ENCODE results near the gene RCN1. TPM values are rescaled to one million over a fixed set of nuclear protein-coding genes. Genes with fewer than 3 reads are reported as not detected.
A peak's percentile ranks its signal among the peaks of the same experiment; 100 is the strongest.

The RCN1 gene
- total RNA-seq, 2 donors from 2014 or later, result 23.6 to 30.7 TPM

- 75 to 79% methylated on average over 5 of the region's 5 CpGs for WGBS, 2 donors
- no peaks in the 10 kb centered on the region for H3K27me3 ChIP-seq
- ATAC-seq (no peak), DNase-seq (no peak)
- no peaks in the 10 kb centered on the region for H3K36me3 ChIP-seq (replicated peaks in 1 of 2; ENCODE audit: insufficient read depth in 1 of 2, low read depth in 2 of 2)
- intact Hi-C loops (cut with DNase I), result no loop called here
- no peak overlapping the region for H3K4me3 ChIP-seq
- TF ChIP-seq CTCF (IDR thresholded peaks at IDR 0.05), result no peak
- no peak for TF ChIP-seq POLR2A (IDR thresholded peaks at IDR 0.05)
- no peaks in the 10 kb centered on the region for H3K4me1 ChIP-seq
- H3K9me3 ChIP-seq, result no peaks in the 10 kb centered on the region
- H3K27ac ChIP-seq, result no peak overlapping the region
These were observed 8.4 kb upstream of the RCN1 start for GRCh38 chr11:32082346-32082986.

DNA sequence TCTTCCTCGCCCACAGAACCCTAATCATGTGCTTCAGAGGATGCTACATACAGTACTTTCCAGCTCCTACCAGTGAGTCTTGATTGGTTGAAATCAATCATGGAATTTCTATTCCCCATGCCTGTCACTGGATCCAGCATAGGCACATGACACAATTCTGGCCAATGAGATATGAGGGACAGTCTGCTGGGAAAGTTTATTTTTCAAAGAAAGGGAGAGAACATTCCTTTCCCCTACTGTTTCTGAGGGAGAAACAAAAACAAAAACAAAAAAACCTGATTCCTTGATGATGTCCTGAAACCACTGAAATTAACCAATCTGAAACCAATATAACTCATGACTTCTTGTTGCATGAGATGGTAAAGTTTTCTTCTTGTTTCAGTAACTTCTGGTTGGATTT lies 3.3 kb upstream of the RCN1 start:
- Histone ChIP-seq H3K4me1 (peaks cover 23% of the 10 kb centered on the region), H3K27me3 (no peaks in the 10 kb centered on the region)

GRCh38 chr11:32088117-32088941 lies 2.5 kb upstream of the RCN1 start:
- no peaks in the 10 kb centered on the region for H3K9me3 ChIP-seq
- ATAC-seq, result peak; percentile 49
- H3K4me1 ChIP-seq, result peaks cover 25% of the 10 kb centered on the region
- DNase-seq, result peak; percentile 52 to 78 (median 71)
- no peaks in the 10 kb centered on the region for H3K27me3 ChIP-seq
- TF ChIP-seq POLR2A (IDR thresholded peaks at IDR 0.05) (no peak), CTCF (IDR thresholded peaks at IDR 0.05) (no peak)
- intact Hi-C loops (cut with DNase I), result no loop called here
- peak overlapping the region in 2 of 4 donors; percentile 2 to 48 for H3K27ac ChIP-seq
- no peaks in the 10 kb centered on the region for H3K36me3 ChIP-seq (replicated peaks in 1 of 2; ENCODE audit: insufficient read depth in 1 of 2, low read depth in 2 of 2)
- 13 to 26% methylated on average over 4 of the region's 4 CpGs for WGBS, 2 donors
- no peak overlapping the region for H3K4me3 ChIP-seq

More for the DNA sequence above, 3.3 kb upstream of the RCN1 start:
- 80 to 91% methylated on average over 1 of the region's 1 CpG for WGBS, 2 donors
- Histone ChIP-seq H3K27ac (peak overlapping the region in 1 of 4 donors; percentile 16), H3K4me3 (no peak overlapping the region), H3K9me3 (no peaks in the 10 kb centered on the region), H3K36me3 (replicated peaks in 1 of 2; ENCODE audit: insufficient read depth in 1 of 2, low read depth in 2 of 2) (no peaks in the 10 kb centered on the region)
- no peak for TF ChIP-seq POLR2A (IDR thresholded peaks at IDR 0.05)
- TF ChIP-seq CTCF (IDR thresholded peaks at IDR 0.05), result no peak
- DNase-seq (no peak), ATAC-seq (no peak)
- intact Hi-C loops (cut with DNase I), result no loop called here

GRCh38 chr11:32092581-32093170 lies 1.8 kb downstream of the RCN1 start:
- Histone ChIP-seq H3K27ac (no peak overlapping the region), H3K36me3 (replicated peaks in 1 of 2; ENCODE audit: insufficient read depth in 1 of 2, low read depth in 2 of 2) (no peaks in the 10 kb centered on the region), H3K9me3 (no peaks in the 10 kb centered on the region), H3K4me1 (peaks cover 25% of the 10 kb centered on the region), H3K27me3 (no peaks in the 10 kb centered on the region), H3K4me3 (no peak overlapping the region)
- intact Hi-C loops (cut with DNase I), result no loop called here
- TF ChIP-seq POLR2A (IDR thresholded peaks at IDR 0.05) (no peak), CTCF (IDR thresholded peaks at IDR 0.05) (no peak)
- ATAC-seq (no peak), DNase-seq (no peak)
- 89 to 94% methylated on average over 4 of the region's 4 CpGs for WGBS, 2 donors

Measured in body of pancreas (tissue), 4 donors.